HTR-8/SVneo (cell line): ENCODE data around the gene ZNF133.
"Not testable (repeated sequence)": the region's sequence is repeated elsewhere in the genome, so short reads cannot be mapped to it uniquely, and the experiment has no call there.

Source experiments
- DNase-seq: peaks from one replicate; pipeline ENCODE4 v3.0.0; 2011; ENCODE audit warnings: low spot score, mixed read lengths; ENCODE audit not compliant: insufficient read length
- FAIRE-seq: peaks from 2 replicates; lab custom pipeline; 2011; peaks lifted over from hg19 to GRCh38; lab: Jason Lieb, UNC

The ZNF133 gene

DNA sequence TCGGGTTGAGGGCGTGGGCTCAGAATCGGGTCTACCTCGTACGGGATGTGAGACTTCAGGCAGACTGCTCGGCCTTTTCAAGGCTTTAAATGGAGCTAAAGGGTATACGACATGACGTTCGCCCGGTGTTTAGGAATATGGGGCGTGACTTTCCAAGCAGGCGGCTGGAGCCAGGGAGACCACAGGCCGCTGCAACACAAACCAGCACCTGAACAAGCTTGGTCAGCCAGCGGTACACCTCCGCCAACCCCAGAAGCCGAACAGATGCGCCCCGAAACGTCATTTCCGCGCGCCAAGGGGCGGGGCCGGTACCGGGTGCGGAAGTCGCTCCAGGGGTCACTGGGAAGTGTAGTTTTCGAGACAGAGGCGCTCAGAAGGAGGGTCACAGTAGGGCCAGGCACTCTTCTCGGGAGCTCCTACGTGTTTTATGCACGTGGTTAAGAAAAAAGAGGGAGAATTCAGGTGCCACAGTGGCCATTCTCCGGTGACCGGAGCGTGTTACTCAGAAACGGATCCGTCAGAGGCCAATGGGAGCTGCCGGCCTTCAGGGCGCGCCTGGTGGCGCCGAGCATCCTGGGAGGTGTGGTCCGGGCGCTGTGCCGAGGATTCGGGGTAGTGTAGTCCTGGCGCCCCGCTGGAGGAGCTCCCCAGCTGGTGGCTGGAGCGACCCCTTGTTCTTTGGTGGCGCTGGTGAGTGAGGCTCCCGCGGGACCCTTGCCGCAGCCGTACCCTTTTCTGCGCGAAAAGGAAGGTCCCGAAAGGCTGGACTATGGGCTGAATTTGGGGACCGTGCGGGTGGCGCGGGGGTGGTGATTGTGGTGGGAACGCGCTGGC lies at the start of gene ZNF133:
Gene ZNF133, plus strand, starts transcription at position 613 of the 834 bp plus-strand sequence. CDS start 17,160 bp downstream, outside the sequence.
- DNase-seq (peak; percentile 93), FAIRE-seq (peak; percentile 76)

DNA sequence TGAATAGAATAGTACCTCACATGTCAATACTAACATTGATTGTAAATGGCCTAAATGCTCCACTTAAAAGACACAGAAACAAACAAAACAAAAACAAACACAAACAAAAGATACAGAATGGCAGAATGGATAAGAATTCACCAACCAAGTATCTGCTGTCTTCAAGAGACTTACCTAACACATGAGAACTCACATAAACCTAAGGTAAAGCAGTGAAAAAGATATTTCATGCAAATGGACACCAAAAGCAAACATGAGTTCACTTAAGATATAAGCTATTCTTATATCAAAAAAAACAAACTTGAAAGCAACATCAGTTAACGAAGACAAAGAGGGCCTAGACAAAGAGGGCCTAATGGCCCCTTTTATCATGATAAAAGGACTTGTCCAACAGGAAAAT lies 47.3 kb upstream of the ZNF133 start:
- DNase-seq (no peak), FAIRE-seq (no peak)

- no peak for DNase-seq
- FAIRE-seq: no peak
Observed at GRCh38 chr20:18243802-18244201, 44.5 kb upstream of the ZNF133 start.

- not testable (repeated sequence) for DNase-seq, FAIRE-seq
Observed at GRCh38 chr20:18248545-18248944, 39.8 kb upstream of the ZNF133 start.

- no peak for DNase-seq
- no peak for FAIRE-seq
Observed at GRCh38 chr20:18250217-18250616, 38.1 kb upstream of the ZNF133 start.

DNA sequence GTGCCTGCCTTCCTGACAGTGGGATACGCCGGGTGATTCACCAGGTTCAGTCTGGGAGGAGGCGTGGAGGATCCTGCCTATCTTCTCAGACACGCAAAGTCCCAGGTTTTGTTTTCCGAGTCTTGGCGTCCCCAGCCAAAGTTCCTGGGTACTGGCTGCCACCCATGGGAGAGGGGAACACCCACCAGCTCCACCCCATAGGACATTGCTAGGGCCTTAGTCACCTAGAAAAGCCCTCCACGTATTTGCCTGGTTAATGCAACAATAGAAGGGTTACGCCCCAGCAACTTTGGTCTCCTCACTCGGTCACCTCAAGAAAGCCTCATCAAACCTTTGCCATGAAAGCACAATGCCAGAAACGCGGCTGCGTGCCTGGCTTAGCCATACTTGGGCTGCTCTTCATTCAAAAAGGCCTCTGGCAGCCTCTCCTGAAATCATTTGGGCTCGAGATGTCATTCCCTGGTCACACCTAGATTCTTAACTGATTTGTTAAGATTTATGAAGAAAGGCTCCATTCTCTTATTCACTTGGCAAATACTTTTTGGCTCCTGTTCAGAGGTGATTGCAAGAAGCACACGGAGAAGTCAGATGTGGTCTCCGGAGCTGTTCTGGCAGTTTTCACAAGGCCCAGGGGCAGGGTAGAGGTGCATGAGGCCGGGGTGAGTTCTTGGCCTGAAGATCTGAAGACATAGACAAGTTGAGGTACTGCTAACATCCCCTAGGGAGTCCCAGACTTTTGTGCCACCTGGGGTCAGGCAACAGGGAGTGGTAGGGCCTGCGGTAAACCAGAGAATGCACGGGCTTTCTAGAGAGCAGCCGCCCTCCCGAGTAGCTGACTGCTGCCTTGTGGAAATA lies 35.5 kb upstream of the ZNF133 start:
- FAIRE-seq (no peak), DNase-seq (no peak)

DNA sequence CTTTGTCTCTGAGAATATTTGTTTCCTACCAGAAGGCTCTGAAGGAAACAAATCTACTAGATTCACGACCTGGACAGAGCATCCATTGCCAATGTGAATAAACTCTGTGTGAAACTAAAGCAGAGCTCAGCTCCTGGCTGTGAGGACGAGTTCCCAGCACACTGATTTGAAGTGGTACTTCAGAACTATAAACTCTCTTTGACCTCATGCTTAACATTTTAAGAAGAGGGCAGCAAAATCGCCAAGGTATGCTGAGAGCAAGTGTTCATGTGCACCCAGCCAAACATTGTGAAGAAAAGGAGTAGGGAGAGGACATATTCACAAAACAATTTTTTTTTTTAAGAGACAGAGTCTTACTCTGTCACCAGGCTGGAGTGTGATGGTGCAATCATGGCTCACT lies 33.7 kb upstream of the ZNF133 start:
- no peak for DNase-seq
- FAIRE-seq: no peak

GRCh38 chr20:18255526-18255925 lies 32.8 kb upstream of the ZNF133 start:
- FAIRE-seq: no peak
- DNase-seq: no peak

DNA sequence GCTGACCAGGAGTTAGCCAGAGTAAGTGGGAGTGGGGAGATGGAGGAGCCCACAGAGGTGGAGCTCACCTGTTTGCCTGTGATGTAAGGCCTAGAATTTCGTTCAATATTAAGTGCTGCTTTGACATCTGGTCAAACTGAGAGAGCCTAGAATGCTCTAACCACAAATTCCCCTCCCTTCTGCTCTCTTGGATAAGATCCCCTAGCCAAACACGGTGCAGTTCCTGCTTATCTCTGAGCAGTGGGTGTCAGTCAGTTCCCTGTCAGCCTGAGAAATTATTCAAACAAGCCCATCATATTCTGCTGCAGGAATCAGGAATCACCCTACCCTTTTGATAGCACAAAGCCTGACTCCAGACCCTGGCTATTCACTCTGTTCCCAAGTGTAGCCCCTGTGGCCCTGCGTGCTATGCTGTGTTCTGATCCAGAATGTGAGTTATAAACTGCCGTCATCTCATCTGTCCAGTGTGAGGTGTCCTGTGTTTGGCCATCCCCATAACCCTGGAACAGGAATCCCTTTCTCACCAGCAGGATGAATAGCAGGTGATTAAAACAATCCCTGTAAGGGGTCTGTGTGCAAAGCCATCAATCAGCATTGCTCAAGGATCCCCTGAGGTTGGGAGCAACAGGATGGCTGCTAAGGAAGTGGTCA lies 31.8 kb upstream of the ZNF133 start:
- FAIRE-seq (no peak), DNase-seq (no peak)

- FAIRE-seq (no peak), DNase-seq (no peak)
Observed at GRCh38 chr20:18258126-18258860, 30.0 kb upstream of the ZNF133 start.

DNA sequence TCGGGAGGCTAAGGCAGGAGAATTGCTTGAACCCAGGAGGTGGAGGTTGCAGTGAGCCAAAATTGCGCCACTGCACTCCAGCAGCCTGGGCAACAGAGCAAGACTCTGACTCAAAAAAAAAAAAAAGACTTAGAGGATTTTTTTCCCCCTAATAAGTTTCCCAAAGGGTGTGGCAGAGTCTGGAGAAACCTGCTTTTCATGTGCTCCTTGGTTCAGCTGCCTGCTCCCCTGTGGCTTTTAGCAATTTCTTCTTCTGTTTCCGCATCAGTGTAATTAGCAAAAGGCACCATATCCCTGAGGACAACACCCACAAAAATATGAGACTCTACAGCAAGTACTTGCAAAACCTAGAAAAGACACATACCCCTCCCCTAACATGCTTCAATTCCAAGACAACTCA lies 28.6 kb upstream of the ZNF133 start:
- DNase-seq: no peak
- no peak for FAIRE-seq

GRCh38 chr20:18263723-18264122 lies 24.6 kb upstream of the ZNF133 start:
- no peak for DNase-seq
- no peak for FAIRE-seq

GRCh38 chr20:18265441-18265840 lies 22.9 kb upstream of the ZNF133 start:
- FAIRE-seq (no peak), DNase-seq (no peak)

- FAIRE-seq (no peak), DNase-seq (no peak)
Observed at GRCh38 chr20:18266282-18266681, 22.0 kb upstream of the ZNF133 start.

- DNase-seq (no peak), FAIRE-seq (no peak)
Observed at GRCh38 chr20:18267815-18268214, 20.5 kb upstream of the ZNF133 start.

- no peak for DNase-seq
- no peak for FAIRE-seq
Observed at GRCh38 chr20:18271160-18271559, 17.2 kb upstream of the ZNF133 start.

GRCh38 chr20:18272451-18272850 lies 15.9 kb upstream of the ZNF133 start:
- no peak for DNase-seq
- FAIRE-seq: no peak

- FAIRE-seq (no peak), DNase-seq (no peak)
Observed at GRCh38 chr20:18273738-18274137, 14.6 kb upstream of the ZNF133 start.

- not testable (repeated sequence) for DNase-seq, FAIRE-seq
Observed at GRCh38 chr20:18275960-18276359, 12.4 kb upstream of the ZNF133 start.

DNA sequence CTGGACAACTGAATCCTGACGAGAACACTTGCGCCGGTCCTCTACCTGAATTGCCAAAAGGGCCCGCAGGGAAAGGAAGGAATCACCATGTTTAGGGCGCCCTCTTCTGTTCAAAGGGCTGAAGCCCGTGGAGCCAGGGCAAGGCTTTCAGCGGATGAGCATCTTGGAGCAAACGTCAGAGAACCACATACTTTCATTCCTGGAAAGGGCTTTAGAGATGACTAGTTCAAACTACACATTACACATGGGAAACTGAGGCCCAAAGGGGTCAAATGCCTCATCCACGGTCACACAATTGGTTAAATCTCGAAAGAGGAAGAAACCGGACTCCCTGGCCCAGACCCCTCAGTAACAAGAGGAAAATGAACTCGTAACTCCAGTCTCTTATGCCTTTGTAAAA lies 11.5 kb upstream of the ZNF133 start:
- peak; percentile 67 for DNase-seq
- peak; percentile 60 for FAIRE-seq
